HepG2 (cell line): ENCODE measurements around the gene MCRIP2. TPM values are rescaled to one million over a fixed set of nuclear protein-coding genes. Genes with fewer than 3 reads are reported as not detected.
A peak's percentile ranks its signal among the peaks of the same experiment; 100 is the strongest.

ENCODE experiments used
- ASH2L ChIP-seq: fragments of 300-600, 200-600 bp; sonication (generic); IDR thresholded peaks from 2 replicates; pipeline ENCODE4 v1.7.0; 2017; ENCODE audit warnings: low read depth, mild to moderate bottlenecking, moderate library complexity, mixed read lengths, low read length; ENCODE audit not compliant: insufficient read length
- FOXK2 ChIP-seq: fragments of 450-650 bp; IDR thresholded peaks from 2 replicates; pipeline ENCODE4 v1.6.1; 2016
- MZF1 ChIP-seq: sonication (generic); formaldehyde crosslinking; IDR thresholded peaks from 2 replicates; pipeline ENCODE4 v1.8.1; 2023; ENCODE audit warnings: mild to moderate bottlenecking, missing genetic modification reagents, borderline replicate concordance
- NFATC3 ChIP-seq: sonication (generic); formaldehyde crosslinking; IDR thresholded peaks from 2 replicates; pipeline ENCODE4 v1.5.1; 2020; ENCODE audit warnings: mild to moderate bottlenecking, missing genetic modification reagents
- PHB2 ChIP-seq: fragments of 450-650 bp; IDR thresholded peaks from 2 replicates; pipeline ENCODE4 v1.6.1; 2018; ENCODE audit not compliant: partially characterized antibody
- RELA ChIP-seq: sonication (generic); formaldehyde crosslinking; IDR thresholded peaks from 2 replicates; pipeline ENCODE4 v1.4.0; 2020; ENCODE audit warnings: missing genetic modification reagents
- SNAPC2 ChIP-seq: sonication (generic); formaldehyde crosslinking; IDR thresholded peaks from 2 replicates; pipeline ENCODE4 v1.8.1; 2022; ENCODE audit warnings: mild to moderate bottlenecking, missing genetic modification reagents
- SP5 ChIP-seq: IDR thresholded peaks from 2 replicates; pipeline ENCODE4 v1.6.1; 2016; ENCODE audit warnings: low read depth, borderline replicate concordance
- SSRP1 ChIP-seq: IDR thresholded peaks from 2 replicates; pipeline ENCODE4 v1.6.1; 2016; ENCODE audit warnings: control low read depth
- ZEB1 ChIP-seq: IDR thresholded peaks from 2 replicates; pipeline ENCODE4 v1.6.1; 2012; ENCODE audit warnings: mild to moderate bottlenecking, low read depth, inconsistent platforms; ENCODE audit not compliant: insufficient replicate concordance
- ZNF30 ChIP-seq: sonication (generic); formaldehyde crosslinking; IDR thresholded peaks from 2 replicates; pipeline ENCODE4 v1.5.0; 2020; ENCODE audit warnings: mild to moderate bottlenecking, missing genetic modification reagents
- ZNF329 ChIP-seq: sonication (generic); formaldehyde crosslinking; IDR thresholded peaks from 2 replicates; pipeline ENCODE4 v1.9.0; 2021; ENCODE audit warnings: low read depth, mild to moderate bottlenecking, missing genetic modification reagents
- ZNF333 ChIP-seq: sonication (generic); formaldehyde crosslinking; IDR thresholded peaks from 2 replicates; pipeline ENCODE4 v1.4.0; 2020; ENCODE audit warnings: mild to moderate bottlenecking, missing genetic modification reagents, borderline replicate concordance
- ZNF354B ChIP-seq: sonication (generic); formaldehyde crosslinking; IDR thresholded peaks from 2 replicates; pipeline ENCODE4 v1.8.0; 2022; ENCODE audit warnings: mild to moderate bottlenecking, missing genetic modification reagents
- ZNF577 ChIP-seq: sonication (generic); formaldehyde crosslinking; IDR thresholded peaks from 2 replicates; pipeline ENCODE4 v1.4.0; 2020; ENCODE audit warnings: mild to moderate bottlenecking, low read depth, missing genetic modification reagents, borderline replicate concordance
- ZNF776 ChIP-seq: sonication (generic); formaldehyde crosslinking; IDR thresholded peaks from 2 replicates; pipeline ENCODE4 v1.4.0; 2020; ENCODE audit warnings: mild to moderate bottlenecking, missing genetic modification reagents
- polyA plus RNA-seq, 8 experiments: library from polyadenylated mRNA; depleted of rRNA in 3 of 8; stranded (reverse) in 7 of 8; unstranded in 1 of 8; fragments of >200 nt; fragmentation: Illumina TruSeq in 4 of 8; extraction: Trizol in 4 of 8; gene quantifications; 2 replicates each; pipeline versions ENCODE4 v1.2.1 to v1.2.3, GENCODE V29; 2011 to 2016; ENCODE audit warnings: low read depth in 4 of 8, missing spikeins in 1 of 8, mixed read lengths in 1 of 8; ENCODE audit not compliant: insufficient read depth in 1 of 8
- total RNA-seq, 5 experiments: library from RNA; depleted of rRNA; stranded (reverse); fragments of >200 nt; fragmentation: Illumina TruSeq; extraction: Trizol; gene quantifications; 2 replicates each; pipeline ENCODE4 v1.2.3, GENCODE V29; 2016; ENCODE audit warnings: low read depth in 1 of 5
- TF ChIP-seq, protein P1 (sequence below): sonication (generic); formaldehyde crosslinking; IDR thresholded peaks from 2 replicates; pipeline ENCODE4 v1.4.0; 2020; ENCODE audit warnings: mild to moderate bottlenecking, low read depth, missing genetic modification reagents
- TF ChIP-seq, protein P2 (sequence below): sonication (generic); formaldehyde crosslinking; IDR thresholded peaks from 2 replicates; pipeline ENCODE4 v1.4.0; 2020; ENCODE audit warnings: missing genetic modification reagents
- TF ChIP-seq, protein P3 (sequence below): IDR thresholded peaks from 2 replicates; pipeline ENCODE4 v1.6.1; 2016
- TF ChIP-seq, protein P4 (sequence below): conservative IDR thresholded peaks from 2 replicates; pipeline ENCODE4 v1.6.1; 2018; ENCODE audit warnings: missing genetic modification reagents
- TF ChIP-seq, protein P5 (sequence below): IDR thresholded peaks from 2 replicates; pipeline ENCODE4 v1.6.1; 2016; ENCODE audit warnings: mild to moderate bottlenecking
- TF ChIP-seq, protein P6 (sequence below): sonication (generic); formaldehyde crosslinking; IDR thresholded peaks from 2 replicates; pipeline ENCODE4 v1.9.0; 2021; ENCODE audit warnings: missing genetic modification reagents, mild to moderate bottlenecking, borderline replicate concordance

The MCRIP2 gene
- total and polyA plus RNA-seq, 2 of the 13 experiments (the other 11 are each of a cell fraction or from before 2014, with no cell fraction given), result 39.6 to 76.7 TPM

DNA sequence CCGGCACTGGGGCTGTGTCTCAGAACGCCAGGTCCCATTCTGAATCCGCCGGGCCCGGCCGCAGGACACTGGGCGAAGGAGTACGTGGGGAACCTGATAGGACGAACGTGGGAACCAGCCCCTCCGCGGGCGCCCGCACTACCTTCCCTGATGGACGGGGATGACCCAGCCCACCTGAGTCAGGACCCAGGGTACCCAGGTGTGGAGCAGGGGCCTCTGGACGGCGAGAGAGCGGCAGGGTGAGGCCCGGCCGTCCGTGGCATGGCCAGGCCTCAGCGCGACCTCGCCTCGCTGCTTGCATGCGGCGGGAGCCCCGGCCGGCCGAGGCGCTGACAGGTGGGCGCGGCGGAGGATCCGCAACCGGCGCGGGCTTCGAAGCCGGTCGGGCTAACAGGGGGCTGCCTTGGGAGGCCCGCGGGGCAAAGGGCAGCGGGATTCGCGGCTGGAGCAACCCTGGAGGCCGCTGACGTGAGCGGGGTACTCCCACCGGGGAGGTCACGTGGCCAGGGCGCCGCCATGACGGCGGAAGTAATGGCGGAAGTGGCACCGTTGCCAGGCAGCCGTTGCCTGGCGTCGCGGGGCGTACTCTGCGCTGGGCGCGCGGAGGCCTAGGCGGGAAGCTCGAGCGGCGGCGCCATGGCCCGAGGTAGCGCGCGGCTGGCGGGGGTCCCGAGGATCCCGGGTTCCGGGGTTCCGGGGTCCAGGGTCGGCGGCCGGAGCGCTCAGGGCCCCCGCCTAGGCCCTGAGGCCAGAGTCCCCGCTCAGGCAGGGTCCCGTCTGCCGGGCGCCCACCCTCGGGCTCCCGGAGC is 7.4 kb downstream of the MCRIP2 start, which contains the start of gene WDR90 (continued):
- TF ChIP-seq ASH2L, result peak; percentile 48
- no peak for TF ChIP-seq PHB2
- TF ChIP-seq, protein P1, sequence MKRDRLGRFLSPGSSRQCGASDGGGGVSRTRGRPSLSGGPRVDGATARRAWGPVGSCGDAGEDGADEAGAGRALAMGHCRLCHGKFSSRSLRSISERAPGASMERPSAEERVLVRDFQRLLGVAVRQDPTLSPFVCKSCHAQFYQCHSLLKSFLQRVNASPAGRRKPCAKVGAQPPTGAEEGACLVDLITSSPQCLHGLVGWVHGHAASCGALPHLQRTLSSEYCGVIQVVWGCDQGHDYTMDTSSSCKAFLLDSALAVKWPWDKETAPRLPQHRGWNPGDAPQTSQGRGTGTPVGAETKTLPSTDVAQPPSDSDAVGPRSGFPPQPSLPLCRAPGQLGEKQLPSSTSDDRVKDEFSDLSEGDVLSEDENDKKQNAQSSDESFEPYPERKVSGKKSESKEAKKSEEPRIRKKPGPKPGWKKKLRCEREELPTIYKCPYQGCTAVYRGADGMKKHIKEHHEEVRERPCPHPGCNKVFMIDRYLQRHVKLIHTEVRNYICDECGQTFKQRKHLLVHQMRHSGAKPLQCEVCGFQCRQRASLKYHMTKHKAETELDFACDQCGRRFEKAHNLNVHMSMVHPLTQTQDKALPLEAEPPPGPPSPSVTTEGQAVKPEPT (CRISPR knock-in tag), result no peak
- peak; percentile 95 for TF ChIP-seq ZNF776
- peak; percentile 94; the same call in 1 of the 2 replicates for TF ChIP-seq ZNF354B
- TF ChIP-seq, protein P2, sequence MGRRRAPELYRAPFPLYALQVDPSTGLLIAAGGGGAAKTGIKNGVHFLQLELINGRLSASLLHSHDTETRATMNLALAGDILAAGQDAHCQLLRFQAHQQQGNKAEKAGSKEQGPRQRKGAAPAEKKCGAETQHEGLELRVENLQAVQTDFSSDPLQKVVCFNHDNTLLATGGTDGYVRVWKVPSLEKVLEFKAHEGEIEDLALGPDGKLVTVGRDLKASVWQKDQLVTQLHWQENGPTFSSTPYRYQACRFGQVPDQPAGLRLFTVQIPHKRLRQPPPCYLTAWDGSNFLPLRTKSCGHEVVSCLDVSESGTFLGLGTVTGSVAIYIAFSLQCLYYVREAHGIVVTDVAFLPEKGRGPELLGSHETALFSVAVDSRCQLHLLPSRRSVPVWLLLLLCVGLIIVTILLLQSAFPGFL (CRISPR knock-in tag), result peak; percentile 54; the same call in 1 of the 2 replicates
- TF ChIP-seq FOXK2, result no peak
- TF ChIP-seq ZNF577 (CRISPR knock-in tag), result no peak
- TF ChIP-seq, protein P3, sequence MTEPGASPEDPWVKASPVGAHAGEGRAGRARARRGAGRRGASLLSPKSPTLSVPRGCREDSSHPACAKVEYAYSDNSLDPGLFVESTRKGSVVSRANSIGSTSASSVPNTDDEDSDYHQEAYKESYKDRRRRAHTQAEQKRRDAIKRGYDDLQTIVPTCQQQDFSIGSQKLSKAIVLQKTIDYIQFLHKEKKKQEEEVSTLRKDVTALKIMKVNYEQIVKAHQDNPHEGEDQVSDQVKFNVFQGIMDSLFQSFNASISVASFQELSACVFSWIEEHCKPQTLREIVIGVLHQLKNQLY (CRISPR knock-in tag), result peak; percentile 59; the same call in 1 of the 2 replicates
- no peak for TF ChIP-seq ZEB1
- TF ChIP-seq, protein P4, sequence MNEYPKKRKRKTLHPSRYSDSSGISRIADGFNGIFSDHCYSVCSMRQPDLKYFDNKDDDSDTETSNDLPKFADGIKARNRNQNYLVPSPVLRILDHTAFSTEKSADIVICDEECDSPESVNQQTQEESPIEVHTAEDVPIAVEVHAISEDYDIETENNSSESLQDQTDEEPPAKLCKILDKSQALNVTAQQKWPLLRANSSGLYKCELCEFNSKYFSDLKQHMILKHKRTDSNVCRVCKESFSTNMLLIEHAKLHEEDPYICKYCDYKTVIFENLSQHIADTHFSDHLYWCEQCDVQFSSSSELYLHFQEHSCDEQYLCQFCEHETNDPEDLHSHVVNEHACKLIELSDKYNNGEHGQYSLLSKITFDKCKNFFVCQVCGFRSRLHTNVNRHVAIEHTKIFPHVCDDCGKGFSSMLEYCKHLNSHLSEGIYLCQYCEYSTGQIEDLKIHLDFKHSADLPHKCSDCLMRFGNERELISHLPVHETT, result peak; percentile 90
- no peak for TF ChIP-seq SSRP1 (CRISPR knock-in tag)
- TF ChIP-seq ZNF333 (CRISPR knock-in tag), result 0 out of 2 replicates have a peak, but pooled peaks have one; percentile 66
- TF ChIP-seq RELA (CRISPR knock-in tag), result 0 out of 2 replicates have a peak, but pooled peaks have one; percentile 43
- peak; percentile 93; the same call in 1 of the 2 replicates for TF ChIP-seq SNAPC2
- TF ChIP-seq NFATC3 (CRISPR knock-in tag), result no peak
- TF ChIP-seq, protein P5, sequence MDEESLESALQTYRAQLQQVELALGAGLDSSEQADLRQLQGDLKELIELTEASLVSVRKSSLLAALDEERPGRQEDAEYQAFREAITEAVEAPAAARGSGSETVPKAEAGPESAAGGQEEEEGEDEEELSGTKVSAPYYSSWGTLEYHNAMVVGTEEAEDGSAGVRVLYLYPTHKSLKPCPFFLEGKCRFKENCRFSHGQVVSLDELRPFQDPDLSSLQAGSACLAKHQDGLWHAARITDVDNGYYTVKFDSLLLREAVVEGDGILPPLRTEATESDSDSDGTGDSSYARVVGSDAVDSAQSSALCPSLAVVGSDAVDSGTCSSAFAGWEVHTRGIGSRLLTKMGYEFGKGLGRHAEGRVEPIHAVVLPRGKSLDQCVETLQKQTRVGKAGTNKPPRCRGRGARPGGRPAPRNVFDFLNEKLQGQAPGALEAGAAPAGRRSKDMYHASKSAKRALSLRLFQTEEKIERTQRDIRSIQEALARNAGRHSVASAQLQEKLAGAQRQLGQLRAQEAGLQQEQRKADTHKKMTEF, result peak; percentile 92
- TF ChIP-seq, protein P6, sequence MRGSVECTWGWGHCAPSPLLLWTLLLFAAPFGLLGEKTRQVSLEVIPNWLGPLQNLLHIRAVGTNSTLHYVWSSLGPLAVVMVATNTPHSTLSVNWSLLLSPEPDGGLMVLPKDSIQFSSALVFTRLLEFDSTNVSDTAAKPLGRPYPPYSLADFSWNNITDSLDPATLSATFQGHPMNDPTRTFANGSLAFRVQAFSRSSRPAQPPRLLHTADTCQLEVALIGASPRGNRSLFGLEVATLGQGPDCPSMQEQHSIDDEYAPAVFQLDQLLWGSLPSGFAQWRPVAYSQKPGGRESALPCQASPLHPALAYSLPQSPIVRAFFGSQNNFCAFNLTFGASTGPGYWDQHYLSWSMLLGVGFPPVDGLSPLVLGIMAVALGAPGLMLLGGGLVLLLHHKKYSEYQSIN, result no peak
- peak; percentile 28; the same call in 1 of the 2 replicates for TF ChIP-seq SP5 (CRISPR knock-in tag)
- peak; percentile 94 for TF ChIP-seq ZNF329
- peak; percentile 66; the same call in 1 of the 2 replicates for TF ChIP-seq ZNF30
- no peak for TF ChIP-seq MZF1 (CRISPR knock-in tag)
